Left lung (tissue), 10 donors: ENCODE data around the gene SLC47A2. TPM values are rescaled to one million over a fixed set of nuclear protein-coding genes. Genes with fewer than 3 reads are reported as not detected.
A peak's percentile ranks its signal among the peaks of the same experiment; 100 is the strongest.

Experiments
- ATAC-seq: fragments of 200-7000 bp; cut with Tn5 transposase; one replicate; pipeline ENCODE4 v1.9.1; 2020; ENCODE audit warnings: moderate library complexity
- DNase-seq, 4 donors: peaks; one replicate each; pipeline ENCODE4 v3.0.0-alpha.2; 2013 to 2020
- H3K27ac ChIP-seq, 2 donors: fragments of 200-600 bp; sonication (generic) in 1 of 2; one replicate each; pipeline versions ENCODE4 v1.5.0 to v1.8.0; 2020 to 2021
- H3K27me3 ChIP-seq, 2 donors: fragments of 200-600 bp; sonication (generic) in 1 of 2; one replicate each; pipeline versions ENCODE4 v1.5.0 to v1.8.0; 2020 to 2021
- H3K36me3 ChIP-seq, 2 donors: fragments of 200-600 bp; sonication (generic) in 1 of 2; one replicate each; pipeline versions ENCODE4 v1.5.0 to v1.8.0; 2020 to 2021
- H3K4me1 ChIP-seq, 2 donors: fragments of 200-600 bp; one replicate each; pipeline ENCODE4 v1.8.0; 2021
- H3K4me3 ChIP-seq, 2 donors: fragments of 200-600 bp; sonication (generic) in 1 of 2; one replicate each; pipeline versions ENCODE4 v1.5.0 to v1.8.0; 2020 to 2021; ENCODE audit warnings: mild to moderate bottlenecking in 1 of 2
- H3K9me3 ChIP-seq, 2 donors: fragments of 200-600 bp; sonication (generic) in 1 of 2; one replicate each; pipeline versions ENCODE4 v1.5.0 to v1.8.0; 2020 to 2021
- intact Hi-C, 2 donors: fragments of 100-400 bp; cut with DNase I; formaldehyde crosslinking; loops; one replicate each; pipeline versions ENCODE4 v1.11.2 to v1.14.2; 2022
- polyA plus RNA-seq, 6 donors: library from polyadenylated mRNA; unstranded; fragments of 120-200 nt; gene quantifications; one replicate each; pipeline ENCODE4 v1.2.1, GENCODE V29; 2013; ENCODE audit not compliant: insufficient read length in 6 of 6
- total RNA-seq, 2 donors: library from RNA; stranded (reverse); fragmentation: NEBNext Ultra II Directional; extraction: Animal tissue kit (Norgen Biotek cat#: 25700); gene quantifications; one replicate each; pipeline ENCODE4 v1.2.1, GENCODE V29; 2021
- TF ChIP-seq, protein P1 (sequence below), 2 donors: fragments of 200-600 bp; sonication (generic) in 1 of 2; IDR thresholded peaks; one replicate each; pipeline versions ENCODE4 v1.5.0 to v1.8.0; 2021; ENCODE audit warnings: antibody characterized with exemption in 2 of 2
- donor health status: DM: no; HTN: yes; CAD: no.
- donor health status: DM: no; HTN: no; CAD: no.

SLC47A2 gene
- total and polyA plus RNA-seq, 8 donors = 0.20 to 0.60 (median 0.41) TPM; not detected in 2

DNA sequence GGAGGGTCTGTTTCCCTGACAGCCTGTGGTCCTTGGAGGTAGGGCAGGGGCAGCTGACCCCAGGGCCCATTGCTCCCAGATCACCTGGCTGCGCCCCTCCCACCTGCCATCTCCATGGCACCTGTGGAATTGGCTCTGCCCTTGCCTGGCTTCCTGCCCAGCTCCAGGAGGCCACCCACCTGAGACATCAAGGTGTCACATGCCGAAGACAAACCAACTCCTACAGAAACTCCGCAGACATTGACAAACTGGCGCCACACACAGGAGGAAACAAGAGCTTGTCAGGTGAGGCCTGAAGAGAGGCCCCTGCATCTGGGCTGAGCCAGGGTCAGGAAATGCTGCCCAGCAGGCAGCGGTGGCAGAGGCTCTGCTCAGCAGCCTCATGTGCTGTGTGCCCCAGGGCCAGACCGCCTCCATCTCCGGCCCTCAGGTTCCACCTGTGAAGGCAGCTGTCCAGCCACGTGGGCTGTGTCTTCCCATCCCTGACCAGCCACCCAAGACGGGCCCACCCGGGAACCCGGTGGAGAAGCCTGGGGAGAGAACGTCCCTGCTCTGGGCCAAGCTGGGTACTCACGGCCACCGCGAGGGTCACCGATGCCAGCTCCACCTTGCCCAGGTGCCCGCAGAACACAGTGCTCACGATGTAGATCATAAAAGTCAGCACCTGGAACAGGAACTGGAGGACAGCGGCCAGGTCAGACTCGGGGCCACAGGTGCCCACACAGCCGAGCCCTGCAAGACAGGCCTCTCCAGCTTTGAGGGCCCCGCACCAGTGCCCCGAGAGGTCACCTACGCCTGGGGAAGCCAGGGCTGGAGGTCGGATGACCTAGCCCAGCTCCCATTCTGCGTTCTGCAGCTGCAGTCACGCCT lies 1.6 kb downstream of the SLC47A2 start:
- peak in 1 of 4 donors; percentile 67 for DNase-seq
- H3K4me3 ChIP-seq = no peak overlapping the region
- ATAC-seq = peak; percentile 15

DNA sequence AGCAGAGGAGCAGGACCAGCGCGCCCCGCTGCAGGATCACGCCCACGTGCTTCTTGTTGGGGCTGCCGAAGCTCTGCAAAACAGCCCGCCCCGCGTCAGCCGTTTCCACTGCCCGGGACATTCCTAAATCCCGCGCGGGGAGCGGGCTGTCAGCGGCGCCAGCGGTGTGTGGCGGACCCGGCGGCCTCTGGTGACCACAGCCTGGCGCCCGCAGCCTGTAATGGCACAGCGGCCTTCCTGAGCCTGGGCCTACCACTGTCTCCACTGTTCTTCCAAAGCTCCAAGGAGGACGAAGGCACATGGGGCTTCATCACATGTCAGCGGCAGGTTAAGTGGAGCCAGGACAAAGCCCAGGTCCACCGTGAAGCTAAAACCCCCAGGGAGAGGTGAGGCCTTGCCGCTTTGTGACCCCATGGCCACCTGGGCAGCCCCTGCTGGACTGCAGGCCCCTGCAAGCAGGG lies 2.5 kb downstream of the SLC47A2 start:
- TF ChIP-seq, protein P1, sequence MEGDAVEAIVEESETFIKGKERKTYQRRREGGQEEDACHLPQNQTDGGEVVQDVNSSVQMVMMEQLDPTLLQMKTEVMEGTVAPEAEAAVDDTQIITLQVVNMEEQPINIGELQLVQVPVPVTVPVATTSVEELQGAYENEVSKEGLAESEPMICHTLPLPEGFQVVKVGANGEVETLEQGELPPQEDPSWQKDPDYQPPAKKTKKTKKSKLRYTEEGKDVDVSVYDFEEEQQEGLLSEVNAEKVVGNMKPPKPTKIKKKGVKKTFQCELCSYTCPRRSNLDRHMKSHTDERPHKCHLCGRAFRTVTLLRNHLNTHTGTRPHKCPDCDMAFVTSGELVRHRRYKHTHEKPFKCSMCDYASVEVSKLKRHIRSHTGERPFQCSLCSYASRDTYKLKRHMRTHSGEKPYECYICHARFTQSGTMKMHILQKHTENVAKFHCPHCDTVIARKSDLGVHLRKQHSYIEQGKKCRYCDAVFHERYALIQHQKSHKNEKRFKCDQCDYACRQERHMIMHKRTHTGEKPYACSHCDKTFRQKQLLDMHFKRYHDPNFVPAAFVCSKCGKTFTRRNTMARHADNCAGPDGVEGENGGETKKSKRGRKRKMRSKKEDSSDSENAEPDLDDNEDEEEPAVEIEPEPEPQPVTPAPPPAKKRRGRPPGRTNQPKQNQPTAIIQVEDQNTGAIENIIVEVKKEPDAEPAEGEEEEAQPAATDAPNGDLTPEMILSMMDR (IDR thresholded peaks at IDR 0.05) = no peak
- no peak for ATAC-seq
- H3K4me1 ChIP-seq = no peaks in the 10 kb centered on the region
- peak in 1 of 4 donors; percentile 70 for DNase-seq
- intact Hi-C loops = no loop called here
- no peaks in the 10 kb centered on the region for H3K36me3 ChIP-seq
- H3K27ac ChIP-seq = no peak overlapping the region
- no peak overlapping the region for H3K4me3 ChIP-seq
- H3K27me3 ChIP-seq = no peaks in the 10 kb centered on the region
- H3K9me3 ChIP-seq = no peaks in the 10 kb centered on the region

More for the DNA sequence above, 1.6 kb downstream of the SLC47A2 start:
- TF ChIP-seq, protein P1 (IDR thresholded peaks at IDR 0.05) = no peak
- Histone ChIP-seq H3K9me3 (no peaks in the 10 kb centered on the region), H3K4me1 (no peaks in the 10 kb centered on the region), H3K36me3 (no peaks in the 10 kb centered on the region), H3K27ac (no peak overlapping the region), H3K27me3 (no peaks in the 10 kb centered on the region)
- intact Hi-C loops = no loop called here

DNA sequence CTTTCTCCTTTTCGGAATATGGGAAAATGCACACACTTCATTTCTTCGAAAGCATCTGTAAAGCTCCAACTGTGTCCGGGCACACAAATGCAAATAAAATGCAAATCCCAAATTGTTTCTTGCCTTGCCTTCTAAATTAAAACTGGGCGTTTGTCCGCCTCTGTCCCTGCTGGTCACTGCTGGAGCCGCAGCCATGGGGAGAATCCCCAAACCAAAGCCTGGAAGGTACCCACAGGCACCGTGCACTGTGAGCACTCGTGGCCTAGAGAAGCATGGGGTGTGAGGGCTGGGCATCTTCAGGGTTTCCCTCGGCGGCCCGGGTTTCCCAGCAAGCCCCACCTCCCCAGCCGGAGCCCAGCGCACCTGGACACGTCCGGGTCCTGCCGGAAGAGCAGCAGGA lies 2.9 kb downstream of the SLC47A2 start:
- TF ChIP-seq, protein P1 (IDR thresholded peaks at IDR 0.05) = no peak
- H3K4me3 ChIP-seq = no peak overlapping the region
- ATAC-seq = no peak
- intact Hi-C loops = no loop called here
- no peak for DNase-seq
- no peak overlapping the region for H3K27ac ChIP-seq
- no peaks in the 10 kb centered on the region for H3K36me3 ChIP-seq
- no peaks in the 10 kb centered on the region for H3K9me3 ChIP-seq
- H3K4me1 ChIP-seq = no peaks in the 10 kb centered on the region
- H3K27me3 ChIP-seq = no peaks in the 10 kb centered on the region

GRCh38 chr17:19712436-19713004 lies 3.9 kb downstream of the SLC47A2 start:
- DNase-seq (peak in 1 of 4 donors; percentile 58), ATAC-seq (no peak)
- intact Hi-C loops = no loop called here
- no peaks in the 10 kb centered on the region for H3K36me3 ChIP-seq
- H3K4me3 ChIP-seq = no peak overlapping the region
- H3K4me1 ChIP-seq = no peaks in the 10 kb centered on the region
- TF ChIP-seq, protein P1 (IDR thresholded peaks at IDR 0.05) = no peak
- no peaks in the 10 kb centered on the region for H3K27me3 ChIP-seq
- H3K9me3 ChIP-seq = no peaks in the 10 kb centered on the region
- no peak overlapping the region for H3K27ac ChIP-seq

GRCh38 chr17:19709841-19710240 lies 6.5 kb downstream of the SLC47A2 start:
- Histone ChIP-seq H3K9me3 (no peaks in the 10 kb centered on the region), H3K27ac (no peak overlapping the region), H3K4me1 (no peaks in the 10 kb centered on the region), H3K4me3 (no peak overlapping the region), H3K36me3 (no peaks in the 10 kb centered on the region), H3K27me3 (no peaks in the 10 kb centered on the region)
- DNase-seq = no peak
- TF ChIP-seq, protein P1 (IDR thresholded peaks at IDR 0.05) = no peak
- intact Hi-C loops = no loop called here
- ATAC-seq = no peak
